NCI-H2196 (cell line): Measurements from ENCODE around the gene COA5.

ENCODE experiments used
- DNase-seq: peaks from one replicate; lab custom pipeline; 2025; ENCODE audit not compliant: unreplicated experiment; lab: John Stamatoyannopoulos, UW

Gene COA5

DNA sequence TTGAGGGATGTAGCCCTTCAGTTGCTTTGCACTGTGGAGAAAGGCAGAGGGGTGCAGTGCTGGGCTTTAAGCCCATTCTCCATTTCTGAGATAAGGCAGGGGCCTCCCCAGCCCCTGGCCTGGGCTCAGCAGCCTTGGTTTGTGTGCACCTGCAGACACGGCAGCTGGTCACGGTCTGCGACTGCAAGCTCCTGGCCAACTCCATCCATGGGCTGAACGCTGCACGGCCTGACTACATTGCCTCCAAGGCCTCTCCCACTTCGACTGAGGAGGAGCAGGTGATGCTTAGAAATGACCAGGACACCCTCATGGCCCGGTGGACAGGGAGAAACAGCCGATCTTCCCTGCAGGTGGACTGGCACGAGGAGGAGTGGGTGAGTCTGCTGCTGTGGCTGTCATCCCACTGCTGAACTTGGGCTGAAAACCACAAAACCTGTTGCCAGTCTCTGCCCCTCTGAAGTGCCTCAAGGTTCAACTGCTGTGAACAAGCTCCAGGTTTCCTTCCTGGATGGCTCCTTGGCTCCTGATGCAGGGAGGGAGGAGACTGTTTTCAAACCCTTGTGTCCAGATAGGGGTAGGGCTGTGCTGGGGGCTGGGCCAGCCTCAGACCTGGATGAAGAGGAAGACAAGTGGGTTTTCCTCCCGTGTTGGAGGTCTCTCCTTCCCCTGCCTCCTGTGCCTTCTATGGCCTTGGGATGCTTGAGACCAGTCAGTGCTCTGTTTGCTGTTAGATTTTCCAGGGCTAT is 54.0 kb downstream of the COA5 start:
- DNase-seq = no peak

DNA sequence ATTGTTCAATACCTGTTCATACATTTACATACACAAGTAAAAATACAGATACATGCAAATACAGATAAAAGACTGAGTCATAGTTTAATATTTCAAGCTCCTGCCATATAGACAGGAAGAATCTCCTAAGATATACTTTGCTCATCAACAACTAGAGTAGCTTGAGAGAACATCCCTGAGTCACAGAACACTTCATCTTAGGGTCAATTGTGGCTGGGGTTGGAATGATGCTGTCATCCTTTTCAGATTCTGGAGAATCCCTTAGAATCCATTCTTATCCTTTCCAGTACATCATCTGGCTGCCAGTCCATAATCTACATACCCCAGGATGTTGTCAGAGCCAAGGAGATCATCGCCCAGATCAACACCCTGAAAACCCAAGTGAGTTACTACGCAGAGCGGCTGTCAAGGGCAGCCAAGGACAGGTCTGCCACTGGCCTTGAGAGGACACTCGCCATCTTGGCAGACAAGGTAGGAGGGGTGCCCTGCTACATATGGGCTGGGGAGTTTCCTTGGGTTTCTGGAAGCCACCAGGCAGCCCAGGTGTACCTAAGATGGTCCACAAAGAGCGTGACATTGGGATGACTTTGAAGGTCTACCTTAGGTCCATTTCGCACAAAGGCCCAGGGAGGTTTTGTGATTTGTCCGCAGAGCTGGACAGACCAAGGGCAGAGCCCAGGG is 55.7 kb downstream of the COA5 start:
- no peak for DNase-seq

- no peak for DNase-seq
Observed at GRCh38 chr2:98551316-98551715, 57.0 kb downstream of the COA5 start.

DNA sequence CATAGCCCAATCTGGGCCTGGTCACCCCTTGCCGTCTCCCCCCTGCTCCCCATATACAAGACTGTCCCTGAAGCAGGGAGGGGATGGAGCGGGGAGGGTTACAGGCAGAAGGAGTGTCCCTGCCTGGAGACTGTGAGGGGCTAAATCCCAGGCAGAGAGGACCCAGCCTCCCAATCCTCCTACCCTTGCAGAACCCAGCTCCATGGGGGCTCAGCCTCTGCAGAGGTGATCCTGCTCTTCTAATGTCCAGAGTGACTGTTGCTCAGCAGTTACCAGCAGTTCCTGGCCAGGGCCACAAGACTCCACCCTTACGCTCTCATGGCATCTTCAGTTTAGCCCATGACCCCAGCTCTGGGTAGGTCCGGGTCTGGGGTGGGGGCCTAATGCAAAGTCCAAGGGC is 58.1 kb downstream of the COA5 start:
- no peak for DNase-seq
